ENCODE results near the gene GFOD1. TPM values are rescaled to one million over a fixed set of nuclear protein-coding genes. Genes with fewer than 3 reads are reported as not detected.

GFOD1 gene
- total RNA-seq, 1 donor from 2014 or later = 2.0 TPM

DNA sequence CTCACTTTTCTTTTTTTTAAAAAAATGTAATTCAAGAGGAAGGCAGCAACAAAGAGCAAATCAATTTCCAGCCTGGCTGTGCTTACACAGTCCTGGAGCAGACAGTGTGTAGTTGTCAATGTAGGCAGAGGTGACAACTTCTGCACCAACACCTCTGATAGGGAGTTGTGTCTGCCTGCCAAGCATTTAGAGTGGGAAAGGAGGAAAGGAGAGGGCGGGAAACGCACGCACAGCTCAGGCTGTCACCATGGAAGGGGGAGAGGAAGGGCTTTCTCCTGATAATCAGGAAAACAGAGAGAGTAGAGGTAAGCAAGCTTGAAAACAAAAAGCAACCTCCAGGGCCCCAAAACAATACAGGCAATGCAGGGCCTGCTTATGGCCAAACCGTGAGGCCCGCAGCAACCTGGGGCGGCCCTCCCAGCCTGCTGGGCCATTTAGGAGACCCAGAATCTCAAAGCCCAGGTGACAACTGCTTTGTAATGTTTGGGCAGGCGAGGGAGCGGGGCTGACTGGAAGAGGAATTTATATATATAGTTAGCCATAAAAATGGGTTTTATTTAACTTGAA lies 41.5 kb upstream of the GFOD1 start:
- no peak for DNase-seq (ENCODE audit: low spot score)
- H3K9me3 Mint-ChIP-seq (ENCODE audit: low read depth) = no peaks in the 10 kb centered on the region
- TF ChIP-seq, protein P1, sequence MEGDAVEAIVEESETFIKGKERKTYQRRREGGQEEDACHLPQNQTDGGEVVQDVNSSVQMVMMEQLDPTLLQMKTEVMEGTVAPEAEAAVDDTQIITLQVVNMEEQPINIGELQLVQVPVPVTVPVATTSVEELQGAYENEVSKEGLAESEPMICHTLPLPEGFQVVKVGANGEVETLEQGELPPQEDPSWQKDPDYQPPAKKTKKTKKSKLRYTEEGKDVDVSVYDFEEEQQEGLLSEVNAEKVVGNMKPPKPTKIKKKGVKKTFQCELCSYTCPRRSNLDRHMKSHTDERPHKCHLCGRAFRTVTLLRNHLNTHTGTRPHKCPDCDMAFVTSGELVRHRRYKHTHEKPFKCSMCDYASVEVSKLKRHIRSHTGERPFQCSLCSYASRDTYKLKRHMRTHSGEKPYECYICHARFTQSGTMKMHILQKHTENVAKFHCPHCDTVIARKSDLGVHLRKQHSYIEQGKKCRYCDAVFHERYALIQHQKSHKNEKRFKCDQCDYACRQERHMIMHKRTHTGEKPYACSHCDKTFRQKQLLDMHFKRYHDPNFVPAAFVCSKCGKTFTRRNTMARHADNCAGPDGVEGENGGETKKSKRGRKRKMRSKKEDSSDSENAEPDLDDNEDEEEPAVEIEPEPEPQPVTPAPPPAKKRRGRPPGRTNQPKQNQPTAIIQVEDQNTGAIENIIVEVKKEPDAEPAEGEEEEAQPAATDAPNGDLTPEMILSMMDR (IDR thresholded peaks at IDR 0.05) = no peak
- H3K27me3 Mint-ChIP-seq (ENCODE audit: low read depth) = no peaks in the 10 kb centered on the region
- H3K4me1 Mint-ChIP-seq (ENCODE audit: low read depth) = peaks cover 3% of the 10 kb centered on the region
- H3K27ac Mint-ChIP-seq (ENCODE audit: unreplicated experiment) = no peak overlapping the region
- H3K4me3 Mint-ChIP-seq (ENCODE audit: unreplicated experiment) = no peak overlapping the region
- H3K36me3 Mint-ChIP-seq (ENCODE audit: low read depth) = no peaks in the 10 kb centered on the region

DNA sequence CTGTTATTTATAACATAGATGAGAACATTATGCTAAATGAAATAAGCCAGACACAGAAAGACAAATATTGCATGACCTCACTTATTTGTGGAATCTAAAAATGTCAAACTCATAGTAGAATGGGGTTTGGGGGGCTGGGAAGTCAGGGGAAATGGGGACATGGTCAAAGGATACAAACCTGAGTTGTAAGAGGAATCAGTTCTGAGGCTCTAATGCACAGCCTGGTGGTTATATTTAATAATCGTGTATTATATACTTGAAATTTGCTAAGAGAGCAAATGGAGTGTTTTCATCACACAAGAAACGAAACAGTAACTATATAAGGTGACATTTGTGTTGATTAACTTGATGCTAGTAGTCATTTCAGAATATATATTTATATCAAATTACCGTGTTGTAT lies 40.8 kb upstream of the GFOD1 start:
- no peak overlapping the region for H3K27ac Mint-ChIP-seq (ENCODE audit: unreplicated experiment)
- no peaks in the 10 kb centered on the region for H3K36me3 Mint-ChIP-seq (ENCODE audit: low read depth)

DNA sequence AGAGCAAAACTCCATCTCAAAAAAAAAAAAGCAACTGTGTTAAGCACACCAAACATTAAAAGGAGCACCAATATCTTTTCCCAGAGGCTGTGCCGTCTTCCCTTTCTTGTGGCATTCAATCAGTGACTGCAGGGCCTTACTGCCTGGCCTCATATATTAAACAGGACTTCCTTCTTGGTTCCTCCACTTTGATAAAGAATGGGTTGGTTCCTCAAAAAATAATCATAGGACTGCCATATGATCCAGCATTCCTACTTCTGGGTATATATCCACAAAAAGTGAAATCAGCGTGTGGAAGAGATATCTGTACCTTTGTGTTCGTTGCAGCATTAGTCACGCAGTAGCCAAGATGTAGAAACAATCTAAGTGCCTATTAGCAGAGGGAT lies 40.3 kb upstream of the GFOD1 start:
- Mint-ChIP-seq H3K27ac (ENCODE audit: unreplicated experiment) (no peak overlapping the region), H3K4me1 (ENCODE audit: low read depth) (peaks cover 6% of the 10 kb centered on the region), H3K36me3 (ENCODE audit: low read depth) (no peaks in the 10 kb centered on the region), H3K27me3 (ENCODE audit: low read depth) (no peaks in the 10 kb centered on the region), H3K4me3 (ENCODE audit: unreplicated experiment) (no peak overlapping the region), H3K9me3 (ENCODE audit: low read depth) (no peaks in the 10 kb centered on the region)
- TF ChIP-seq, protein P1 (IDR thresholded peaks at IDR 0.05) = no peak
- no peak for DNase-seq (ENCODE audit: low spot score)

More for the DNA sequence above, 40.8 kb upstream of the GFOD1 start:
- Mint-ChIP-seq H3K9me3 (ENCODE audit: low read depth) (no peaks in the 10 kb centered on the region), H3K27me3 (ENCODE audit: low read depth) (no peaks in the 10 kb centered on the region), H3K4me1 (ENCODE audit: low read depth) (peaks cover 3% of the 10 kb centered on the region), H3K4me3 (ENCODE audit: unreplicated experiment) (no peak overlapping the region)
- TF ChIP-seq, protein P1 (IDR thresholded peaks at IDR 0.05) = peak; percentile 60
- no peak for DNase-seq (ENCODE audit: low spot score)

DNA sequence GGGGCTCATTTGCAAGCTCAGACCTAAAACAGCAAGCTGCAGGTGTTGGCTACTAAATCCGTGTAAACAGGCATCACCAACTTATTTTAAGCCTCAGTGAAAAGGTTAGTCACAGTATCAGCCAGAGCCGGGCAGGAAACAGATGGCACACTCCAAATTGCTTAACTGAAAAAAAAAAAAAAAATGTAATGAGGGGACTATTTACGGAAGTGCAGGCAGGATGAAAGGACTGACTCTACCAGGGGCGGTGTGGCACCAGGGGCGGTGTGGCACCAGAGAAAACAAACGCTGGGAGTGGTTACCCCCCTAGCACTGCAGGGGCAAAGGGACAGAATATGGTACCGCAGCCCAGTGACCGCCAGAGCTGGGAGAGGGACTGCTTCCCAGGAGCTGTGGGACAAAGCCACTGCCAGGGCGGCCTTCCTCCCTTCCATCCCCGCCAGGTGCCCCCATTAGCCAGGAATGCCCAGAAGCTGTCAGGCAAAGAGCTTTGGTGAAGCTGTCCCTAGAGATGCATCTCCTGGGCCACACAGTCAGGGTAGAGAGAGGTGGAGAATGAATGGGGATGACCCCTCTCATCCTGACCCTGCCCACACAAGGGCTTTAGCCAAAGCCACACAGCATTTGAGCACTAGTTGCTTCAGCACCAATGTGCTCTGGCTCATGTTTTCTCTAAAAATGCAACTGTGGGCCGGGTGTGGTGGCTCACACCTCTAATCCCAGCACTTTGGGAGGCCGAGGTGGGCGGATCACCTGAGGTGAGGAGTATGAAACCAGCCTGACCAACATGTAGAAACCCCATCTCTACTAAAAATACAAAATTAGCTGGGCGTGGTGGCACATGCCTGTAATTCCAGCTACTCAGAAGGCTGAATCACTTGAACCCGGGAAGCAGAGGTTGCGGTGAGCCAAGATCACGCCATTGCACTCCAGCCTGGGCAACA lies 39.6 kb upstream of the GFOD1 start:
- DNase-seq (ENCODE audit: low spot score) = no peak
- TF ChIP-seq, protein P1 (IDR thresholded peaks at IDR 0.05) = no peak
- Mint-ChIP-seq H3K4me3 (ENCODE audit: unreplicated experiment) (no peak overlapping the region), H3K9me3 (ENCODE audit: low read depth) (no peaks in the 10 kb centered on the region), H3K27ac (ENCODE audit: unreplicated experiment) (no peak overlapping the region), H3K4me1 (ENCODE audit: low read depth) (peaks cover 7% of the 10 kb centered on the region), H3K27me3 (ENCODE audit: low read depth) (no peaks in the 10 kb centered on the region), H3K36me3 (ENCODE audit: low read depth) (no peaks in the 10 kb centered on the region)

DNA sequence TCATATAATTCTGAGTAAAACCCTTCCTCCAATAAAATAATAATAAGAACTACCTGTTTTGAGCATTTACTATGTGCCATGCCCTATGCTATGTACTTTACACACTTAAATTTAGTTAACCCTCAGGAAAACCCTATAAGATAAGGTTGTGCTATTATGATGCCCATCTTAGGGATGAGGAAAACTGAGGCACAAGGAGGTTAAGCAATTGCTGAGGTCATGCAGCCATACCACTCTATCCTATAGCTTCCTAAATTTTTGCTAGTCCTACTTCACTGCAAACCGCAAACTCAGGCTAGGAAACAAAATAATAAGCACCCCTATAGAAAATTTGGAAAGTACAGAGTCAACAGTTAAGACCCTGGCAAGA lies 38.9 kb upstream of the GFOD1 start:
- H3K27ac Mint-ChIP-seq (ENCODE audit: unreplicated experiment) = no peak overlapping the region
- DNase-seq (ENCODE audit: low spot score) = no peak
- no peaks in the 10 kb centered on the region for H3K36me3 Mint-ChIP-seq (ENCODE audit: low read depth)
- H3K9me3 Mint-ChIP-seq (ENCODE audit: low read depth) = no peaks in the 10 kb centered on the region
- TF ChIP-seq, protein P1 (IDR thresholded peaks at IDR 0.05) = no peak
- H3K4me1 Mint-ChIP-seq (ENCODE audit: low read depth) = peaks cover 7% of the 10 kb centered on the region
- no peaks in the 10 kb centered on the region for H3K27me3 Mint-ChIP-seq (ENCODE audit: low read depth)
- no peak overlapping the region for H3K4me3 Mint-ChIP-seq (ENCODE audit: unreplicated experiment)

Measured in chondrocyte (in vitro differentiated cells).